ENCODE data around the gene TRPC5OS.

TRPC5OS gene

GRCh38 chrX:111896148-111896547 lies 20.2 kb downstream of the TRPC5OS start:
- H3K27me3 ChIP-seq (replicated peaks; ENCODE audit: control insufficient read depth, insufficient read depth, low read length): no peaks in the 10 kb centered on the region
- TF ChIP-seq CTCF (IDR thresholded peaks at IDR 0.05; ENCODE audit: insufficient read depth, low read length, poor library complexity, severe bottlenecking): no peak

GRCh38 chrX:111914398-111915090 lies 38.6 kb downstream of the TRPC5OS start:
- no peaks in the 10 kb centered on the region for H3K36me3 ChIP-seq (ENCODE audit: control insufficient read depth, insufficient read depth, low read length)

More at GRCh38 chrX:111896148-111896547, 20.2 kb downstream of the TRPC5OS start:
- no peaks in the 10 kb centered on the region for H3K36me3 ChIP-seq (ENCODE audit: control insufficient read depth, insufficient read depth, low read length)
- no peak overlapping the region for H3K4me3 ChIP-seq (replicated peaks; ENCODE audit: low read depth, low read length)
- DNase-seq (ENCODE audit: extremely low read depth, insufficient read length): no peak

GRCh38 chrX:111917591-111917990 lies 41.6 kb downstream of the TRPC5OS start:
- H3K36me3 ChIP-seq (ENCODE audit: control insufficient read depth, insufficient read depth, low read length): no peaks in the 10 kb centered on the region
- TF ChIP-seq CTCF (IDR thresholded peaks at IDR 0.05; ENCODE audit: insufficient read depth, low read length, poor library complexity, severe bottlenecking): no peak
- DNase-seq (ENCODE audit: extremely low read depth, insufficient read length): no peak
- H3K4me3 ChIP-seq (replicated peaks; ENCODE audit: low read depth, low read length): no peak overlapping the region
- H3K27me3 ChIP-seq (replicated peaks; ENCODE audit: control insufficient read depth, insufficient read depth, low read length): no peaks in the 10 kb centered on the region

More at GRCh38 chrX:111914398-111915090, 38.6 kb downstream of the TRPC5OS start:
- no peak overlapping the region for H3K4me3 ChIP-seq (replicated peaks; ENCODE audit: low read depth, low read length)
- no peak for DNase-seq (ENCODE audit: extremely low read depth, insufficient read length)
- no peaks in the 10 kb centered on the region for H3K27me3 ChIP-seq (replicated peaks; ENCODE audit: control insufficient read depth, insufficient read depth, low read length)
- no peak for TF ChIP-seq CTCF (IDR thresholded peaks at IDR 0.05; ENCODE audit: insufficient read depth, low read length, poor library complexity, severe bottlenecking)

GRCh38 chrX:111928456-111928855 lies 52.5 kb downstream of the TRPC5OS start:
- no peak overlapping the region for H3K4me3 ChIP-seq (replicated peaks; ENCODE audit: low read depth, low read length)
- no peaks in the 10 kb centered on the region for H3K36me3 ChIP-seq (ENCODE audit: control insufficient read depth, insufficient read depth, low read length)
- no peak for DNase-seq (ENCODE audit: extremely low read depth, insufficient read length)
- no peak for TF ChIP-seq CTCF (IDR thresholded peaks at IDR 0.05; ENCODE audit: insufficient read depth, low read length, poor library complexity, severe bottlenecking)
- no peaks in the 10 kb centered on the region for H3K27me3 ChIP-seq (replicated peaks; ENCODE audit: control insufficient read depth, insufficient read depth, low read length)
